Measurements from ENCODE around the gene MOGAT3.
"Not testable (repeated sequence)": the region's sequence is repeated elsewhere in the genome, so short reads cannot be mapped to it uniquely, and the experiment has no call there.

MOGAT3 gene

DNA sequence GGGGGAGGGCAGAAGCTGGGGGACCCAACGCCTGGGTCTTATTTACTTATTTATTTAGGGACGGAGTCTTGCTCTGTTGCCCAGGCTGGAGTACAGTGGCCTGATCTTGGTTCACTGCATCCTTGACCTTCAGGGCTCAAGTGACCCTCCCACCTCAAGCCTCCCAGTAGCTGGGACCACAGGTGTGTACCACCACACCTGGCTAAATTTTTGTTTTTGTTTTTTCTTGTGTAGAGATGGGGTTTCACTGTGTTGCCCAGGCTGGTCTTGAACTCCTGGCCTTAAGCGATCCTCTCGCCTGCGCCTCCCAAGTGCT, 1.7 kb upstream of the MOGAT3 start:
- DNase-seq = no peak

DNA sequence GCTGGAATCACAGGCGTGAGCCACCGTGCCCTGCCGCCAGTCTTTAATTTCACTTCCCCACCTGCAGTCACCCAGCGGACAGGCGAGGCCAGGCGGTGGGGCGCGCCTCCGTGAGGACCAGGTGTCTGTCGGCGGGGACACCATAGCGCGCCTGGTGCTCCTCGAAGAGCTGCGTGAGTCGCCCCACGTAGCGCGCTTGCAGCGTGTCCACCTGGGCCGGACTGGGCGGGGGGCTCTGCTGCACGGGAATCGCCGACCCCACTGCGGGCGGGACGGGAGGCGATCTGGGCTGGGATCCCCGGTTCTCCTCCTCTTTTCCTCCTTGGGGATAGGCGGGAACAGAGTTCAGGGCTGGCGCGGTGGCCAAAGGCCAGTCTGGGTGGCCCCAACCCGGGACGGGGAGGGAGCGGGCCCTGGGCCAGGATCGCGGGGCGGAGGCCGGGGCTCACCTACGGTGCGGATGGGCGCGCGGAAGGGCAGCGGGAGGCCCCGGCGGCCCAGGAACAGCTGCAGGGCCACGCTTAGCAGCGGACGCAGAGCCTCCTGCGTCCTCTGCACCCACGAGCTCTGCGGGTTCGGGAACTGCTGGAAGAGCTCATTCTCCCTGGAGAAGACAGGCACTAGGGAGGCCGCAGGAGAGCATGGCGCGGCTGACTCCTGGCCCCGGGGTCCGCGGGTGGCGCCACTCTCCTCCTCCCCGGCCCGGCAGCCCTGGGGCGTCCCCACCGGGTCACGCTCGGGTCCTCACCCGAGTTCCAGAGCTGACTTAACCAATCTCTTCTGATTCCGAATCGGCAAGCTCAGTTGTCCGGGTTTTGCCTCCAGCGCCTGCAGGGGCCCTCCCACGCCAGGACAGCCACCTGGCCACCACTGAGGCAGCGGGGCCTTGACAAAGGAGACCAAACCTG, 1.1 kb upstream of the MOGAT3 start:
- no peak for DNase-seq

DNA sequence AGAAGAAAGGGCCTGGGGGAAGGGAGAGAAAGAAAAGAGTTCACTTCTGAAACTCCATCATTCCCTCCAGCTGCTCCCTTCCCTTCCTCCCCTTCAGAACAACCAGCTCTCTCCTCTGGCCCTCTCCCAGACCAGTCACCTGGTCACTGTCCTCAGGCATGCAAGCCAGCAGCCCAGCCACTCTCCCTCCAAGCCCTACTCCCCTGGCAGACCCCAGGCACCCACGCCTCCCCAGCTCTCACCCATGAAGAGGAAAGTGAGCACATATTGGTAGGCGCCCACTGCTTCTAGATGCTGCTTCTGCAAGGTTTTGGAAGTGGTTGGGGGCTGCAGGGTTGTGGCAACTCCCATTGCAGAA, 353 bp downstream of the MOGAT3 start:
- no peak for DNase-seq

DNA sequence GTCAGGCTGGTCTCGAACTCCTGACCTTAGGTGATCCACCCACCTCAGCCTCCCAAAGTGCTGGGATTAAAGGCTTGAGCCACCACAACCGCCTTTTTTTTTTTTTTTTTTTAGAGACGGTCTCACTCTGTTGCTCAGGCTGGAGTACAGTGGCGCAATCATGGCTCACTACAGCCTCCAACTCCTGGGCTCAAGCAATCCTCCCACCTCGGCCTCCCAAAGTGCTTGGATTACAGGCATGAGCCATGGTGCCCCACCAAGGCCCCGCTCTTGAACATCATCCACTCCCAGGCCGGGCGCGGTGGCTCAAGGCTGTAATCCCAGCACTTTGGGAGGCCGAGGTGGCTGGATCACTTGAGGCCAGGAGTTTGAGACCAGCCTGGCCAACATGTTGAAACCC, 1.3 kb downstream of the MOGAT3 start:
- DNase-seq = not testable (repeated sequence)

DNA sequence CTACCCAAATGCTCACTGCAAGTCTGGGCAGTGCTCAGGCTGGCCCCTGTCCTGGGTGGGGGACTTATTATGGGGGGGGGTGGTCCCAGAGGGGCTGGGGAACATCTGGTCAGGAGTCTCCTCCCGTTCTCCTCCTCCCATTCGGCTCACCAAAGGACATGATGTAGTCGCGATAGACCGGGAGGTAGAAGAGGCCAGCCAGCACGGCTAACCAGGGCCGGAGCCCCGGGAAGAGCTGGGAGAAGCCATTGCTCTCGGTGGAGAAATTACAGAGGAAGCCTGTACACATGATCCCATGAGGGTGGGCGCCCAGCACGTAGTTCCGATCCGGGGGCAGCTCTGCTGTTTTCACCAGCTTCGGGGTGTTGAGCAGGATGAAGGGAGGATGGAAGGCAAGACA, 2.4 kb downstream of the MOGAT3 start:
- no peak for DNase-seq

DNA sequence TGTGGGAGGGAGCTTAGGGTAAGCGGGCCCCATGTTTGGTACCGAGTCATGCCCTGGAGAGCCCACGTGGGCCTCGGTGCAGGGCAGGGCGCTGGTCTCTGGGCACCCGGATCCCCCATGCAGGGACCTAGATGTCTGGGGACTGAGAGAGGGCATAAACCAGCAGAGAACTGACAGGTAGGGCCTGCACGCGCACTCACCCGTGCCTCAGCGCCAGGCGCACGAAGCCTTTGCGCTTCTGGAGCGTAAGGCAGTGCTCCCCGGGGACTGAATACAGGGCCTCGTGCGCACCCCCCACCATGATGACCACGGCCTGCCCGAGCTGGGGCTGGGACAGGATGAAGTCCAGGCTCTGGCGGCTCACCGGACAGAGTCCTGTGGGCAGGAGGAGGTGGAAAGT, 2.8 kb downstream of the MOGAT3 start:
- DNase-seq = no peak

DNA sequence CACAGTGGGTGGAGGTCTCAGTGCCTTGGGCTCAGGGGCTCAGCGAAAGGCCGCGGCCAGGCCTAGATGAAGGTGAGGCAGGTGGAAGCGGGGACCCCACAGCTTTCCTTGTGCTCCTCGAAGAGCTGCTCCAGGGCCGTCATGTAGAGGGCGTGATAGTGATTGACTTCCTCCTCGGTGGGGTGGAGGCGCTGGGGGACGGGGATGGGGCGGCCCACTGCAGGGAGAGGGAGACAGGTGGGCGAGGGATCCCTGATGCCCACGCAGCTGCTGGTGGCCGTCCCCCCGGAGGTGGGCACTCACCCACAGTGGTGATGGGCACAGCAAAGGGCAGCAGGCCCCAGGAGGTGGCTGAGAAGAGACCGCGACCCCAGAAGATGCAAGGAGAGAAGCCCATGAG, 5.0 kb downstream of the MOGAT3 start:
- no peak for DNase-seq

DNA sequence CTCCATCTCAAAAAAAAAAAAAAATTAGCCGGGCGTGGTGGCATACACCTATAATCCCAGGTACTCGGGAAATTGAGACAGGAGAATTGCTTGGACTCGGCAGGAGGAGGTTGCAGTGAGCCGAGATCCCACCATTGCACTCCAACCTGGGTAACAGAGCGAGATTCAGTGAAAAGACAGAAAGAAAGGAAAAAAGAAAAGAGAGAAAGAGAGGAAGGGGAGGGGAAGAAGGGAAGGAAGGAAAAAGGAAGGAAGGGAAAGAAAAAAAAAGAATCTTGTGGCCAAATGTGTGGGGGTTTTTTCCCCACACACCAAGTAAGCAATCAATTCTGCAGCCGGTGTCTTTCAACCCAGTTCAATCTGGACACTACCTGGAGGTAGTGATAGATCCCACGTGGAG, 11.7 kb downstream of the MOGAT3 start:
- no peak for DNase-seq

DNA sequence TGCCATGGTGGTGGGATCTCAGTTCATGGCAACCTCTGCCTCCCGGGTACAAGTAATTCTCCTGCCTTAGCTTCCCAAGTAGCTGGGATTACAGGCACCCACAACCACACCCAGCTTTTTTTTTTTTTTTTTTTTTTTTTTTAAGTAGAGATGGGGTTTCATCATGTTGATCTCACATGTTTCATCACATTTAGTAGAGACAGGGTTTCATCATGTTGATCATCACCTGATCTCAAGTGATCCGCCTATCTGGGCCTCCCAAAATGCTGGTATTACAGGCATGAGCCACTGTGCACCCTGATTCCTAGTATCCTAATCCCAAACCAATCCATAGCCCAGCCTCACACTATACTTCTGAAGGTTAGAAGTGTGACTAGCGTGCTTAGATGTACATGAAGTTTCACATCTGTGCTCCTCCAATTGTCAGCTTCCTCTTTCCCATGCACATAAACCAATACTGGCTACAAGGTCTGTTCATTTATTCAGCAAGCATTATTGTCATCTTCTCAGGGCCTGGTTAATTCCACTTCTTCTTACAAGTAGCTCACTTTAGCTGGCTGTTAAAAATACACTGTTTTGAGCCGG, 13.9 kb downstream of the MOGAT3 start:
- no peak for DNase-seq

DNA sequence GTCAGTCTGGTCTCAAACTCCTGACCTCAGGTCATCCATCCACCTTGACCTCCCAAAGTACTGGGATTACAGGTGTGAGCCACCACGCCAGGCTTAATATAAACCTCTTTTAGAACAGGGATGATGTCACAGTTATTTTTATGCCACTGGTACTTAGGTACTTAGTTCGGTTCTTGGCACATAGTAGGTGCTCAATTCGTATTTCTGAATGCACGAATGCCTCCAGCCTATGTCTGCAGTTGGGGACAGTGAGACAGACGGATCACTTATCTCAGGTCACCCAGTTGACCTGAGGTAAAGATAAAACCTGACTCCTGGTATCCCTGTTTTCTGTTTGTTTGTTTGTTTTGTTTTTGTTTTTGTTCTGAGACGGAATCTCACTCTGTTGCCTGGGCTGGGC, 14.6 kb downstream of the MOGAT3 start:
- DNase-seq = no peak

DNA sequence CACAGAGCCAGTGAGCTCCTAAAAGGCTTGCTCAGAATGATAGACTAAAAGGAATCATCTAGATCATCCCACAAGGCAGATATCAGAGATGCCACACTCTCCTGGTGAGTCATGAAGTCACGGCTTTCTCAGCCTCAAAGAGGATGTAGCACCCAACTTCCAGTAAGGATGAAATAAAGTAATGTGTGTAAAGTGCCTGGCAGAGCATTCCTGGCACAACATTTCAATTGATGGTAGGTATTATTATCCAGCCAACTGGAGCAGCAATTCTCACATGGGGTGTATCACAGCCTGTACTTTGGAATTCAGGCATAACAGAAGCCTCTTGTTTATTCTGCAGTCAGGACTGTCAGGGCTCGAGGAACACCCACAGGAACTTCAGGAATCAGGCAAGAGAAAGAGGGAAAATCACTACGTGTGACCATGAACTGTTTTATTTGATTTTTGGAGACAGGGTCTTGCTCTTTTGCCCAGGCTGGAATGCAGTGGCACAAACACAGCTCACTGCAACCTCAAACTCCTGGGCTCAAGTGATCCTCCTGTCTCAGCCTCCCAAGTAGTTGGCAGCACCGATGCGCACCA, 15.5 kb downstream of the MOGAT3 start:
- no peak for DNase-seq

DNA sequence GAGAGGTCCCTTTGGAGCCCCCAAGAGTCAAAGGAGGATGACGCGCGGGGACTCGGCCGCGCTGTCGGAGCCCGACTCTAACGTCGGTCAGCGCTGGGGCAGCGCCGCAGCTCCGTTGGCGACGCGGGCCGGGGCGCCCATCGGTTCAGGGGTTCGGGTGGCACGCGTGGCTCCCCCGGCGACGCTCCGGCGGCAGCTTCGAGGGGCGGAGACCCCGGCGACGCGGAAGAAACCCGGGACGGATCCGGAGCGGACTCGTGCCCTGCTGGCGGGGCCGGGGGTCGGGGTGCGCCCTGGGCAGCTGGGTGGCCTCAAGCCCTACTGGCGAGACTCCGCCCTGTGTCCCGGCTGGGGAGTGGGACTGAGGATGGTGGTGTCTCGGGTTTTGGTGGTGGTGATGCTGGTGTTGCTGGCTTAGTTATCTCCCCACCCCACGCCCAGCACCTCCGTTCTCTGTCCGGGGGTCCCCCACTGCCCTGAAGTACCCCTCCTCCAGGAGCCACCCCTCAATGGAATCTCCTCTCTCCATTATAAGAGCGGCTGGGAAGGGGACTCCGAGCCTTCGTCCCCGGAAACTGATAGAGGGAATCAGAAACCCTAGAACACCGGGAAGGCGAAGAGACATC, 20.6 kb downstream of the MOGAT3 start, which contains the start of gene NAT16:
Gene NAT16 (minus strand): TSS at position 164 of the 626 bp plus-strand sequence. CDS start 5,486 bp downstream, outside the sequence.
- no peak for DNase-seq

DNA sequence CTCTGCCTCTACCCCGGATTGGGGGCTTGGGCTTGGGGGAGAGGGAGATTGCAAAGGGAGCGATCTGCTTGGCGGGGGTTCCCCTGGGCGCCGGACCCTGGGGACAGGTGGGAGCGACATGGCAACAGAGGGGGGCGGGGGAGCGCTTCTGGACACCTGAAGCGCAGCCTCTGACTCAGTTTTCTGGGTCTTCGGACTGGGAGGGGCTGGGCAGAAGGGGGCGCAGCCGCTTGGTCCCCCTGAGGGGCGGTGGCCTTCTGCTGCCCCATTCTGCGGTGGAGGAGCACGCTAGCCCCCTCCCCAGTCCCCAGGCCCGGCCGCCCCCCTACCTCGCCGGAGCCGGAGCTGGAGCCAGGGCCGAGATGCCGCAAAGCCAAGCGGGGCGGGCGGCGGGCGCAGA, 21.1 kb downstream of the MOGAT3 start:
- DNase-seq = no peak

DNA sequence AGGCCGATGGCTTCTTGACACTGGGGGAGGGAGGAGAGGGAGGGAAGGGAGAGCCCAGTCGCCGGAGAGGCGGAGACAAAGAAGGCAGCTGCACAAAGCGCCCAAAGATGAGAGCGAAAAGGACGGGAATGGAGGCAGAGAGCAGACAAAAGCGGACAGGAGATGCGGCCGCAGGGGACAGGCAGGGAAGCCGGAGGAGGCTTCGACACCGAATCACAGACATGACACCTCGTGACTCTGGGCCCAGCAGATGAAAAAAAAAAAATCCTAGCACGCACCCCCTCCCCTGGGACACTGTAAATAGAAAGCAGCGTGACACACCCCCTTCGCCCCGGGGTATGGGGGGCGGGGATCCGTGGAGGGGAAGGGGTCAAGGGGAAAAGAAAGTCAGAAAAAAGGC, 21.7 kb downstream of the MOGAT3 start:
- no peak for DNase-seq

DNA sequence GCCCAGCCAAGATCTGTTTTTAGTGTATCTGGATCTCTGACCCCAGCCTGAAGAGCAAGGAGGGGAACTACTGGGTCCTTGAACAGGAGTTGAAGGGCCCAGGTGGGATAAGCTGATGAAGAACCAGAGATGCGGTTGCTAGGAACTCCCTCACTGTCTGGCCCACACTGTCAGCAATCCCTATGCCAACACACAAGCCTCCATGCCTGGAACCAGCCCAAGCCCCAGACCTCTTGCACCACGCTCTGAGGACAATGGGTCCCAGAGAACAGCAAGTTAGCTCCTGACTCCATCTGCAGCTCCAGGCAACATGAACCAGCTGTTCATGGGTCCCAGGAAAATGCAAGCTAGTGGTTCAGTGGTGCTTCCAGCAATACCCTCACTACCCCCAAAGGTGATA, 23.2 kb downstream of the MOGAT3 start:
- DNase-seq = no peak

DNA sequence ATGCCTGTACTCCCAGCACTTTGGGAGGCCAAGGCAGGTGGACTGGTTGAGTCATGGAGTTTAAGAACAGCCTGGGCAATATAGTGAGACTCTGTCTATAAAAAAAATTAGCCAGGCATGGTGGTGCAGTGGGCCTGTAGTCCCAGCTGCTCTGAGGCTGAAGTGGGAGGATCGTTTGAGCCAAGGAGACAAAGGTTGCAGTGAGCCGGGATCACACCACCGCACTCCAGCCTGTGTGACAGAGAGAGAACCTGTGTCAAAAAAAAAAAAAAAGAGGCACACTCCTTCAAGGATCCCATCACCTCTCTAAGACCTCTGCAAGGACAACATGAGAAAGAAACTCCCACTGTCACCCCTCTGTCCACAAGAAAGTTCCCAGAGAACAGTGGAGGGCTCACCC, 25.2 kb downstream of the MOGAT3 start:
- no peak for DNase-seq

DNA sequence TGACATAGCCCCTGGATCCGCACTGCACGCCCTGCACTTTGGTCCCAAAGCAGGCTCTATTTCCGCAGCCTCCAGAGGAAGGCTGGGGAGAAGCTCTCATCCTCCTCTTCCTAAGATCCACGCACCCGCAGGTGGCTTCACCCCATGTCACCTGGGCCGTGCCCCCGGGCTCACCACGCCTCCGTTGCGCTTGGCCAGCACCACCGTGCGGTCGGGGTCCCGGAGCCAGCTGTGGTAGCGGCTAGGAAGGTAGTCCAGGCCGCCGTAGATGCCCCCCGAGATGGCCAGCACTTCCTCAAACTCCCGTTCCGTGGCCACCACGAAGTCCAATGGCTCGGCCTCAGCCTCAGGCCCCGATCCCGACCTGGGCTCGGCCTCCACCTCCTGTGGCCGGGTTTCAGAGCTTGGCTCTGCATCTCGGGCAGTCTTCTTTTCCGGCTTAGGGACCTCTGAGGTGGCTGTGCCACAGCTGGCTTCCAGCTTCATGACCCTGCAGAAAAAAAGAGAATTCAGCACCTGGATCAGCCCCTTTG, 26.4 kb downstream of the MOGAT3 start:
- DNase-seq = no peak

DNA sequence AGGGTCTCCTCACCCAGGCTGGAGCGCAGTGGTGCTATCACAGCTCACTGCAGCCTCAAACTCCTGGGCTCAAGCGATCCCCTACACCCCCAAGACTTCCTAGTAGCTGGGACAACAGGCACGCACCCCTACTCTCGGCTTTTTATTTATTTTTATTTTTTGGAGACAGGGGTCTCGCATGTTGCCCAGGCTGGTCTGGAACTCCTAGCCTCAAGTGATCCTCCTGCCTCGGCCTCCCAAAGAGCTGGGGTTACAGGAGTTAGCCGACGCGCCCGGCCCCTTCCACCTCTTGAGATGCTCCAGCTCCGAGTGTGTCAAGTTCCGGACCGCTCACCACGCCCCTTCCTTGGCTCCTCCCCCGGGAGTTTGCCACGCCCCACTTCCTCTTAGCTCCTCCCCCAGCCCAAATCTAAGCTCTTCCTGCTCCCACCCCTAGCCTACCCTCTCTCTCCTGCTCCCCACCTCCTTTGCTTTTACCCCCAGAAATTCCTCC, 27.0 kb downstream of the MOGAT3 start:
- peak; percentile 64 for DNase-seq

DNA sequence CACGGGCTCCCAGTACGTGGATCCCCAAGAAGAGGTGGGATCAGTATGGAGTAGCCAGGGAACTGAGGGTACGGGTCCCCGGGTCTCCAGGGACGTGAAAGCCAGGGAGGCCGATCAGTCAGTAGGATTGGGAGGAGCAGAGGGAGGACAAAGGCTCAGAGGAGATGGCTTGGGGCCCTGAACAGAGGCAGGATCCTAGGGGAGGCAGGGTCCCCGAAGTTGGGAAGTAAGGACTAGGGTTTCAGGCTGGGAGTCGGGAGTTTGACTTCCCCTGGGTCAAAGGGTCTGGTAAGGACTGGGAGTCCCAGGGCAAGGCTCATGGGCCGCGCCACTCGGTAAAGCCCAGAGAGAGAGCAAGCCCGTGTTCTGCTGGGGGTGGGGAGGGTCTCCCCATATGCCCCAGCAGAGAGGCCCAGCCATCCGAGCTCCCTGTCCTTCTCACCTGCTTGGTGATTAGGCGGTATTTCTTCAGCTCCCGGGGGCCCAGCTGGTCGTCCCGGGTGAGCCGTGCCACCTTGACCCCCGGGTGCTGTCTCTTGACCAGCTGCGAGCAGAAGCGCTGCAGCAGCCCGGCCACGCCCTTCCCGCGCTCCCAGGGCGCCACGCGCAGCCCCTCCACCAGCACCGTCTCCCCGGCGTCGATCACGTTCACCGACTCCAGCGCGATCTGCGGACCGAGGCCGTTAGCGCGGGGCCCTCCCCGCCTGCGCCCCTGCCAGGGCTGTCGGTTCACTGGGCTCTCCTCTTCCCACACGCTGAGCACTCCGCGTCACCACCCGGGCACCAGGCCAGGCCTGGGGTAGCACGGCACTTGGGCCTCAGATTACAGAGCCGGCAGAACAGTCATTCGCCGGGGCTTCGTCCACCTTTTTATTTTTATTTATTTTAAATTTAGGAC, 27.7 kb downstream of the MOGAT3 start:
- no peak for DNase-seq

DNA sequence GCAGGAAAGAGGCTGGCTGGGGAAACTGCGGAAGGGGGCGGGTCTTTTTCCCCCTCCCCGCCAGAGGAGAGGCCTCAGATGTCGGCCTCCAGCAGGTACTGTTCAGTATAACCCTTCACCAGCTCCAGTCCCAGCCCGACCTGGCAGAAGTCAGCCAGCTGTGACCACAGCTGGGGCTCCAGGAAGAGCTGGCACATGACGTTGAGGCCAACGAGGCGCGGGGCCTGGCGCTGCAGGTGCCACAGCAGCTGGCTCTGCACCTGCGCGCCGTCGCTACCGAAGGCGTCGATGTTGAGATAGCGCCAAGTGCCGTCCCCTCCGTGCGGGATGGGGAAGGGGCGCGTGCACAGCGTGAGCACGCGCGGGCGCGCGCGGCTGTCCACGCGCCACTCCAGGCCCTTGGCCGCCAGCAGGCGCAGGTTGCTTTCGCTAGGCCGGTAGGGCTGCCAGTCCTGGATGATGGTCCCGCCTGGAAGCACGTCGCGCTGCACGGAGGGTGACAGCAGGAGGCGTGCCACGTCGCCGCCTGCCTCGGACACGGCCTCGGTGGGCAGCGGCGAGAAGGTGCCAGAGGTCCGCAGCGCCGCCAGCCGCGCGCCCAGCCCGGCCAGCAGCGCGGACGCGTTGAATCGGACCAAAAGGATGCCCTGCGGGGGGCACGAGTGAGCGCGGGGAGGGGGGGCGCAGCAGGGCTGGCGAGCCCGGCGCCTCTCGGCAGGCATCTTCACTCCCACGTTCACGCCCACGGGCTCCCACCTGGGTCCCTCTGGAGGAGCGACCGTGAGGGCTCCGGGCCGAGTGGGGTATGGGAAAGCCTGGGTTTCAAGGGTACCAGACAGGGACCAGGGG, 28.6 kb downstream of the MOGAT3 start:
- peak; percentile 47 for DNase-seq

DNA sequence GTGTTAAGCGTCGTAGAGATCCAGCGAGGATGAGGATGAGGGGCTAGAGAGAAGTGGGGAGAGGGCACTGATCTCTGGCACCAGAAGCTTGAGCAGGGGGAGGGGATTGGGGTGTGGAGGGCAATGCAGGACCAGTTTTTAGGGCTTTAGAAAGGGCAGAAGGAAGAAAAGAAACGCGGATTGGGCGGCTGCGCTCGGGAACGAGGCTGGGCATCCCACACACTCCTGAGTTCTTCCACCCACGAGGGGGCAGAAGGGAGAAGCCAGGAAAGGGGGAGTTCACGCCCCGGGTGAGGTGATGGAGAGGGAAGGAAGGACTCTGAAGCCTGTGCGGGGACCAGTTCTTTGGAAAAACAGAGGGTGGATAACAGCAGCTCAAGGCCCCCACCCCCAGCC, 29.4 kb downstream of the MOGAT3 start:
- DNase-seq = no peak

All from CD4-positive, alpha-beta T cell treated with Interleukin-15 for 1 hour (primary cell).